OCI-LY7 (cell line): ENCODE measurements around the gene C1orf50.

ENCODE experiments used
- CTCF ChIP-seq: fragments of 200-600 bp; sonication (generic); conservative IDR thresholded peaks from 2 replicates; pipeline ENCODE4 v1.5.1; 2014; ENCODE audit warnings: mild to moderate bottlenecking, antibody characterized with exemption, low read length, moderate library complexity, mixed read lengths
- EZH2phosphoT487 ChIP-seq: fragments of 200-600 bp; sonication (generic); IDR thresholded peaks from 2 replicates; pipeline ENCODE4 v1.6.1; 2018; ENCODE audit warnings: low read depth, borderline replicate concordance, mild to moderate bottlenecking, mixed run types, antibody characterized with exemption, low read length, moderate library complexity, mixed read lengths

GRCh38 chr1:42815941-42816584, 49.0 kb downstream of the C1orf50 start:
- no peak for TF ChIP-seq CTCF
- no peak for TF ChIP-seq EZH2phosphoT487
